ENCODE results near the gene RGL2.

DNA sequence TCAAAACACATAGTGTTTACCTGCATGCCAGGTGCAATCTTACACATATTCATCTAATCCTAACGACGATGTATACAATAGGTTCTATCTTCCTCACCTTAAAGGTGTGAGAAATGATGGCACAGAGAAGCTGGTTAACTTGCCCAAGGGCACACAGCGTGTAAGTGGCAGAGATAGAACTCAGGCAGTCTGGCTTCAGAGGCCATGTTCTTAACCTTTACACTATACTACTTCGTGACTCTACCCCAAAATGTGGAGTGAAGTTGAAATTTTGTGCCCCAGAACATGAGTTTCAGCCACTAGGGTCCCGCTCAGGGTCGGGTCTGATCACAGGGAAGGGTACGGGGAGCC lies 27.6 kb downstream of the RGL2 start:
- TF ChIP-seq EZH2 (IDR thresholded peaks at IDR 0.05; ENCODE audit: borderline replicate concordance, low read depth, low read length, severe bottlenecking) (no peak), CTCF (IDR thresholded peaks at IDR 0.05; ENCODE audit: extremely low read depth in 1 of 2, insufficient read depth in 1 of 2, low read depth in 1 of 2, low read length in 2 of 2) (no peak), POLR2AphosphoS5 (IDR thresholded peaks at IDR 0.05; ENCODE audit: insufficient read depth, low read depth, low read length) (no peak), JUN (IDR thresholded peaks at IDR 0.05; ENCODE audit: borderline replicate concordance, insufficient read depth, insufficient read length, low read depth) (no peak), POLR2A (IDR thresholded peaks at IDR 0.05; ENCODE audit: low read depth, low read length) (no peak), GATA2 (IDR thresholded peaks at IDR 0.05; ENCODE audit: insufficient read depth, insufficient read length, low read depth, low read length) (no peak), FOS (IDR thresholded peaks at IDR 0.05; ENCODE audit: borderline replicate concordance, insufficient read depth, low read length) (no peak)
- TF ChIP-seq, protein P1, sequence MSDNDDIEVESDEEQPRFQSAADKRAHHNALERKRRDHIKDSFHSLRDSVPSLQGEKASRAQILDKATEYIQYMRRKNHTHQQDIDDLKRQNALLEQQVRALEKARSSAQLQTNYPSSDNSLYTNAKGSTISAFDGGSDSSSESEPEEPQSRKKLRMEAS (IDR thresholded peaks at IDR 0.05; ENCODE audit: insufficient read depth, insufficient read length): no peak

All from endothelial cell of umbilical vein (primary cell).